A549 (cell line): ENCODE results near the gene TMEM185B. TPM values are rescaled to one million over a fixed set of nuclear protein-coding genes. Genes with fewer than 3 reads are reported as not detected.

Experiments used
- ATAC-seq, 2 experiments: fragments of 200-7000 bp in 1 of 2; fragments of >200 bp in 1 of 2; cut with Nextera tagmentation in 1 of 2; cut with Tn5 transposase in 1 of 2; 3 replicates each; pipeline versions ENCODE4 v1.8.0 to v1.9.1; 2018 to 2020; ENCODE audit warnings: mild to moderate bottlenecking in 1 of 2, moderate library complexity in 1 of 2
- CTCF ChIA-PET: fragments of 300-600 bp; sonication (Branson Sonifier 250); formaldehyde crosslinking; extraction: SDS; loops from one replicate; lab custom pipeline; 2021; ENCODE audit warnings: antibody characterized with exemption, inconsistent platforms; lab: Yijun Ruan, JAX
- POLR2A ChIA-PET: fragments of 350-600 bp; formaldehyde crosslinking; extraction: SDS; loops from one replicate; lab custom pipeline; 2021; ENCODE audit warnings: antibody characterized with exemption, inconsistent platforms; lab: Yijun Ruan, JAX
- DNase-seq, 2 experiments: peaks; one replicate each; pipeline versions ENCODE4 v3.0.0 to v3.0.0-alpha.2; 2011 to 2016; ENCODE audit warnings: low read depth in 1 of 2, low spot score in 1 of 2
- FAIRE-seq: peaks from 2 replicates; lab custom pipeline; 2011; peaks lifted over from hg19 to GRCh38; lab: Jason Lieb, UNC
- H3K27ac ChIP-seq, 2 experiments: fragments of >200 bp; sonication (Bioruptor Twin); formaldehyde crosslinking; 3 replicates each; pipeline ENCODE4 v1.5.1; 2016 to 2017
- H3K4me1 ChIP-seq: fragments of >200 bp; sonication (Bioruptor Twin); formaldehyde crosslinking; 3 replicates; pipeline ENCODE4 v1.6.1; 2016
- H3K4me2 ChIP-seq: fragments of >200 bp; sonication (Bioruptor Twin); formaldehyde crosslinking; 3 replicates; pipeline ENCODE4 v1.6.1; 2016
- H3K4me3 ChIP-seq: fragments of >200 bp; sonication (Bioruptor Twin); formaldehyde crosslinking; 3 replicates; pipeline ENCODE4 v1.5.1; 2016
- H3K9me3 ChIP-seq: fragments of >200 bp; sonication (Bioruptor Twin); formaldehyde crosslinking; 3 replicates; pipeline ENCODE4 v1.6.1; 2016
- BCL3 ChIP-seq: fragments of >200 bp; sonication (Bioruptor Twin); formaldehyde crosslinking; IDR thresholded peaks from 3 replicates; pipeline ENCODE4 v1.6.1; 2016
- BHLHE40 ChIP-seq: IDR thresholded peaks from 2 replicates; pipeline ENCODE4 v1.6.1; 2012; ENCODE audit warnings: low read depth, low read length, inconsistent platforms
- CBX2 ChIP-seq: fragments of 200-600 bp; sonication (generic); IDR thresholded peaks from 2 replicates; pipeline ENCODE4 v1.6.1; 2016; ENCODE audit warnings: low read depth, mild to moderate bottlenecking, borderline replicate concordance
- CEBPB ChIP-seq, 2 experiments: fragments of >200 bp in 1 of 2; sonication (Bioruptor Twin) in 1 of 2; formaldehyde crosslinking in 1 of 2; IDR thresholded peaks; 2 replicates each; pipeline ENCODE4 v1.6.1; 2012 to 2016
- CHD4 ChIP-seq: fragments of 200-600 bp; sonication (generic); IDR thresholded peaks from 2 replicates; pipeline ENCODE4 v1.6.1; 2016; ENCODE audit warnings: antibody characterized with exemption, mild to moderate bottlenecking, borderline replicate concordance
- EHF ChIP-seq: fragments of 250-450 bp; sonication (Bioruptor Pico); IDR thresholded peaks from 2 replicates; pipeline ENCODE4 v1.5.0; 2020; ENCODE audit warnings: mild to moderate bottlenecking
- FOXS1 ChIP-seq: fragments of 250-450 bp; sonication (Bioruptor Pico); IDR thresholded peaks from 2 replicates; pipeline ENCODE4 v1.5.0; 2020; ENCODE audit warnings: mild to moderate bottlenecking, moderate library complexity
- HES2 ChIP-seq: fragments of >200 bp; sonication (Bioruptor Twin); formaldehyde crosslinking; IDR thresholded peaks from 2 replicates; pipeline ENCODE4 v1.6.1; 2016
- HMGXB4 ChIP-seq: fragments of 250-450 bp; sonication (Bioruptor Pico); IDR thresholded peaks from 2 replicates; pipeline ENCODE4 v1.5.0; 2021; ENCODE audit warnings: mild to moderate bottlenecking, moderate library complexity, borderline replicate concordance
- HOXA7 ChIP-seq: fragments of 250-450 bp; sonication (Bioruptor Pico); IDR thresholded peaks from 2 replicates; pipeline ENCODE4 v1.5.0; 2020; ENCODE audit warnings: mild to moderate bottlenecking, moderate library complexity
- HOXB5 ChIP-seq: fragments of 250-450 bp; sonication (Bioruptor Pico); IDR thresholded peaks from 2 replicates; pipeline ENCODE4 v1.5.0; 2020; ENCODE audit warnings: mild to moderate bottlenecking, moderate library complexity
- JUN ChIP-seq, 2 experiments: fragments of >200 bp; sonication (Bioruptor Twin); formaldehyde crosslinking; IDR thresholded peaks; 2 replicates in 1 of 2; 3 replicates in 1 of 2; pipeline ENCODE4 v1.6.1; 2016 to 2017
- KDM1A ChIP-seq: fragments of 200-600 bp; sonication (generic); IDR thresholded peaks from 2 replicates; pipeline ENCODE4 v1.6.1; 2016; ENCODE audit warnings: low read depth, mild to moderate bottlenecking
- KDM5A ChIP-seq: fragments of 200-600 bp; sonication (generic); IDR thresholded peaks from 2 replicates; pipeline ENCODE4 v1.6.1; 2016; ENCODE audit warnings: antibody characterized with exemption, mild to moderate bottlenecking
- MAFK ChIP-seq: fragments of 450-650 bp; IDR thresholded peaks from 2 replicates; pipeline ENCODE4 v1.6.1; 2014; ENCODE audit not compliant: partially characterized antibody
- MAX ChIP-seq: IDR thresholded peaks from 2 replicates; pipeline ENCODE4 v1.6.1; 2012
- MYC ChIP-seq: IDR thresholded peaks from 2 replicates; pipeline ENCODE4 v1.6.1; 2012; ENCODE audit warnings: mild to moderate bottlenecking, inconsistent platforms, low read length, improper control_type of control experiment, borderline replicate concordance
- NPAS2 ChIP-seq: fragments of 250-450 bp; sonication (Bioruptor Pico); IDR thresholded peaks from 2 replicates; pipeline ENCODE4 v1.8.0; 2022; ENCODE audit warnings: mild to moderate bottlenecking, moderate library complexity, borderline replicate concordance
- PBX3 ChIP-seq: IDR thresholded peaks from 2 replicates; pipeline ENCODE4 v1.6.1; 2012
- PHF8 ChIP-seq: fragments of 200-600 bp; sonication (generic); IDR thresholded peaks from 2 replicates; pipeline ENCODE4 v1.6.1; 2016; ENCODE audit warnings: low read depth, mild to moderate bottlenecking, antibody characterized with exemption, moderate library complexity, borderline replicate concordance
- POLR2AphosphoS2 ChIP-seq: conservative IDR thresholded peaks from 2 replicates; pipeline ENCODE4 v1.6.1; 2012; ENCODE audit warnings: low read length, improper control_type of control experiment, inconsistent platforms
- REST ChIP-seq: fragments of 200-600 bp; sonication (generic); IDR thresholded peaks from 2 replicates; pipeline ENCODE4 v1.6.1; 2016; ENCODE audit warnings: antibody characterized with exemption, mild to moderate bottlenecking, moderate library complexity
- RFX5 ChIP-seq: fragments of 450-650 bp; IDR thresholded peaks from 2 replicates; pipeline ENCODE4 v1.7.1; 2014; ENCODE audit warnings: antibody characterized with exemption, mild to moderate bottlenecking, moderate library complexity
- SREBF2 ChIP-seq: fragments of 450-650 bp; IDR thresholded peaks from 2 replicates; pipeline ENCODE4 v1.6.1; 2014; ENCODE audit warnings: mild to moderate bottlenecking, moderate library complexity
- TFCP2L1 ChIP-seq: fragments of 250-450 bp; sonication (Bioruptor Pico); IDR thresholded peaks from 2 replicates; pipeline ENCODE4 v1.5.0; 2021; ENCODE audit warnings: mild to moderate bottlenecking
- USF2 ChIP-seq: fragments of 450-650 bp; IDR thresholded peaks from 2 replicates; pipeline ENCODE4 v1.6.1; 2014; ENCODE audit warnings: antibody characterized with exemption
- ZC3H11A ChIP-seq: fragments of 450-650 bp; IDR thresholded peaks from 2 replicates; pipeline ENCODE4 v1.6.1; 2014; ENCODE audit warnings: antibody characterized with exemption, mild to moderate bottlenecking
- ZFP36 ChIP-seq: fragments of 450-650 bp; IDR thresholded peaks from 2 replicates; pipeline ENCODE4 v1.6.1; 2014; ENCODE audit warnings: borderline replicate concordance; ENCODE audit not compliant: partially characterized antibody
- ZNF302 ChIP-seq: fragments of 250-450 bp; sonication (Bioruptor Pico); IDR thresholded peaks from 2 replicates; pipeline ENCODE4 v1.9.0; 2021; ENCODE audit warnings: inconsistent platforms, mild to moderate bottlenecking, moderate library complexity
- ZSCAN20 ChIP-seq: fragments of 250-450 bp; sonication (Bioruptor Pico); IDR thresholded peaks from 2 replicates; pipeline ENCODE4 v1.8.0; 2022; ENCODE audit warnings: mild to moderate bottlenecking, moderate library complexity
- WGBS: methylation state at CpG from one replicate; pipeline ENCODE4 v1.1.6; 2017; ENCODE audit errors: missing lambda C conversion rate; 5-methylcytosine and 5-hydroxymethylcytosine counted together
- polyA minus RNA-seq: library from RNA; depleted of rRNA, polyadenylated mRNA; stranded (reverse); fragments of >200 nt; gene quantifications from 2 replicates; pipeline ENCODE4 v1.2.3, GENCODE V29; 2011; rRNA and poly(A)+ RNA removed
- polyA plus RNA-seq, 4 experiments: library from polyadenylated mRNA; depleted of rRNA in 3 of 4; stranded (reverse); fragments of >200 nt; fragmentation: RNase III in 1 of 4; extraction: RNeasy Plus Mini Kit Qiagen cat#74134 plus additional on column Dnase treatment in 1 of 4; gene quantifications; 2 replicates in 3 of 4; 3 replicates in 1 of 4; pipeline ENCODE4 v1.2.3, GENCODE V29; 2011 to 2017

The TMEM185B gene
- polyA plus RNA-seq (2011; rRNA removed) (41.8 and 48.5 TPM in 2 replicates), polyA plus RNA-seq (2017; fragmentation: RNase III; extraction: RNeasy Plus Mini Kit Qiagen cat#74134 plus additional on column Dnase treatment) (28.7 to 31.5 TPM (median 30.3 TPM) in 3 replicates), polyA minus RNA-seq (24.1 and 30.9 TPM in 2 replicates)
- polyA plus RNA-seq (2012; cell fraction: cytosol; rRNA removed), result 45.8 and 58.0 TPM in 2 replicates
- 57.3 and 71.9 TPM in 2 replicates for polyA plus RNA-seq (2012; cell fraction: nucleus; rRNA removed)

GRCh38 chr2:120223034-120223912 lies at the start of gene TMEM185B:
TMEM185B (minus strand) TSS chr2:120223400; CDS start chr2:120222976, 424 bp downstream.
- peak; percentile 82 to 91 for DNase-seq
- WGBS, result 2% methylated on average over 37 of the region's 108 CpGs
- peak within 1 kb of the TSS; percentile 48 for H3K4me3 ChIP-seq
- no peak for FAIRE-seq
- ATAC-seq, result peak; percentile 85 to 93
- peak within 1 kb of the TSS; percentile 88 for H3K4me2 ChIP-seq
- no peaks in the 10 kb centered on the region for H3K9me3 ChIP-seq
- CTCF ChIA-PET, result interaction anchor here (0.5 to 1.5 kb wide), 4 partner anchors 90 to 550 kb away, joined by 3 read pairs; no protein-coding TSS in a partner anchor
- peaks cover 22% of the 10 kb centered on the region for H3K4me1 ChIP-seq
- POLR2A ChIA-PET, result interaction anchor here (0.5 to 1.0 kb wide), 10 partner anchors 9 to 544 kb away, joined by 3 to 15 read pairs (median 4); partner anchors contain the start of genes PTPN4, RALB and TMEM177
- H3K27ac ChIP-seq, result peak within 1 kb of the TSS; percentile 93 to 94
- TF ChIP-seq KDM5A (no peak), MAX (peak; percentile 99), REST (no peak), ZNF302 (no peak), BCL3 (peak; percentile 95), RFX5 (no peak), ZSCAN20 (CRISPR knock-in tag) (peak; percentile 83; the same call in 1 of the 2 replicates), CEBPB (IDR thresholded peaks at IDR 0.05) (no peak), BHLHE40 (peak; percentile 75), SREBF2 (no peak), MAFK (no peak), HES2 (no peak), TFCP2L1 (CRISPR knock-in tag) (no peak), ZFP36 (no peak), EHF (peak; percentile 89), ZC3H11A (no peak), PBX3 (no peak), CBX2 (no peak), HMGXB4 (CRISPR knock-in tag) (no peak), HOXB5 (CRISPR knock-in tag) (peak; percentile 87), PHF8 (peak; percentile 95), KDM1A (no peak), JUN (IDR thresholded peaks at IDR 0.05) (peak; percentile 84 to 94), FOXS1 (CRISPR knock-in tag) (no peak; the same call in 1 of the 2 replicates), NPAS2 (CRISPR knock-in tag) (peak; percentile 99), POLR2AphosphoS2 (no peak), USF2 (peak; percentile 83), HOXA7 (CRISPR knock-in tag) (no peak), CHD4 (no peak), MYC (peak; percentile 80)
